Glutamatergic neuron (in vitro differentiated cells): ENCODE data around the gene COG1. TPM values are rescaled to one million over a fixed set of nuclear protein-coding genes. Genes with fewer than 3 reads are reported as not detected.

Experiments
- DNase-seq: peaks from one replicate; pipeline ENCODE4 v3.0.0; 2022
- H3K27ac Mint-ChIP-seq: one replicate; pipeline ENCODE4 v1.8.0; 2020; ENCODE audit warnings: mild to moderate bottlenecking, mixed read lengths, inconsistent platforms; ENCODE audit not compliant: unreplicated experiment
- H3K27me3 Mint-ChIP-seq: one replicate; pipeline ENCODE4 v1.8.0; 2020; ENCODE audit warnings: mild to moderate bottlenecking, moderate library complexity, mixed read lengths, inconsistent platforms; ENCODE audit not compliant: unreplicated experiment
- H3K36me3 Mint-ChIP-seq: one replicate; pipeline ENCODE4 v1.8.0; 2020; ENCODE audit warnings: mild to moderate bottlenecking, mixed read lengths, inconsistent platforms; ENCODE audit not compliant: unreplicated experiment
- H3K4me1 Mint-ChIP-seq: one replicate; pipeline ENCODE4 v1.8.0; 2020; ENCODE audit warnings: mild to moderate bottlenecking, low read depth, mixed read lengths, inconsistent platforms; ENCODE audit not compliant: unreplicated experiment
- H3K4me3 Mint-ChIP-seq: one replicate; pipeline ENCODE4 v1.8.0; 2020; ENCODE audit warnings: mild to moderate bottlenecking, mixed read lengths, inconsistent platforms; ENCODE audit not compliant: unreplicated experiment
- H3K9me3 Mint-ChIP-seq: one replicate; pipeline ENCODE4 v1.8.0; 2020; ENCODE audit warnings: mild to moderate bottlenecking, moderate library complexity, mixed read lengths, inconsistent platforms; ENCODE audit not compliant: unreplicated experiment
- CTCF ChIP-seq: fragments of 200-600 bp; sonication (generic); IDR thresholded peaks from one replicate; pipeline ENCODE4 v1.5.0; 2021; ENCODE audit not compliant: partially characterized antibody, unreplicated experiment
- total RNA-seq: library from RNA; stranded (reverse); fragmentation: NEBNext Ultra II Directional; extraction: Animal tissue kit (Norgen Biotek cat#: 25700); gene quantifications from one replicate; pipeline ENCODE4 v1.2.1, GENCODE V29; 2021; ENCODE audit not compliant: unreplicated experiment

COG1 gene
- total RNA-seq, 1 donor from 2014 or later, result 43.1 TPM

- no peak for TF ChIP-seq CTCF
- peak; percentile 46 for DNase-seq
- H3K27ac Mint-ChIP-seq, result no peak overlapping the region
- H3K36me3 Mint-ChIP-seq, result peaks cover 13% of the 10 kb centered on the region
- no peak overlapping the region for H3K4me3 Mint-ChIP-seq
- H3K4me1 Mint-ChIP-seq, result peaks cover 7% of the 10 kb centered on the region
- peaks cover 14% of the 10 kb centered on the region for H3K9me3 Mint-ChIP-seq
- peaks cover 8% of the 10 kb centered on the region for H3K27me3 Mint-ChIP-seq
Measured at GRCh38 chr17:73196500-73196899, 3.6 kb downstream of the COG1 start.

- Mint-ChIP-seq H3K36me3 (peaks cover 13% of the 10 kb centered on the region), H3K4me3 (peak overlapping the region; percentile 49), H3K9me3 (peaks cover 12% of the 10 kb centered on the region), H3K27ac (no peak overlapping the region), H3K4me1 (peaks cover 5% of the 10 kb centered on the region), H3K27me3 (peaks cover 8% of the 10 kb centered on the region)
- no peak for DNase-seq
- no peak for TF ChIP-seq CTCF
Measured at GRCh38 chr17:73197161-73197560, 4.3 kb downstream of the COG1 start.

- H3K27ac Mint-ChIP-seq, result no peak overlapping the region
Measured at GRCh38 chr17:73198201-73198929, 5.5 kb downstream of the COG1 start.

GRCh38 chr17:73198930-73199260 is 6.0 kb downstream of the COG1 start:
- DNase-seq, result no peak
- peaks cover 13% of the 10 kb centered on the region for H3K36me3 Mint-ChIP-seq

More at GRCh38 chr17:73198201-73198929, 5.5 kb downstream of the COG1 start:
- peaks cover 10% of the 10 kb centered on the region for H3K9me3 Mint-ChIP-seq
- peaks cover 7% of the 10 kb centered on the region for H3K4me1 Mint-ChIP-seq
- no peak for TF ChIP-seq CTCF
- H3K36me3 Mint-ChIP-seq, result peaks cover 13% of the 10 kb centered on the region
- peaks cover 7% of the 10 kb centered on the region for H3K27me3 Mint-ChIP-seq
- H3K4me3 Mint-ChIP-seq, result no peak overlapping the region
- no peak for DNase-seq

More at GRCh38 chr17:73198930-73199260, 6.0 kb downstream of the COG1 start:
- Mint-ChIP-seq H3K9me3 (peaks cover 6% of the 10 kb centered on the region), H3K4me1 (peaks cover 4% of the 10 kb centered on the region), H3K4me3 (no peak overlapping the region), H3K27me3 (peaks cover 4% of the 10 kb centered on the region), H3K27ac (no peak overlapping the region)
- TF ChIP-seq CTCF, result no peak
